ENCODE results near the gene IMMP2L.

The IMMP2L gene

GRCh38 chr7:110922906-110923305 lies 639.4 kb downstream of the IMMP2L start:
- Mint-ChIP-seq H3K4me1 (no peaks in the 10 kb centered on the region), H3K9me3 (no peaks in the 10 kb centered on the region), H3K4me3 (no peak overlapping the region), H3K27ac (no peak overlapping the region), H3K27me3 (ENCODE audit: low read depth, poor library complexity) (no peaks in the 10 kb centered on the region), H3K36me3 (ENCODE audit: low read depth) (no peaks in the 10 kb centered on the region)
- no peak for TF ChIP-seq CTCF (IDR thresholded peaks at IDR 0.05)
- no peak for DNase-seq

- Mint-ChIP-seq H3K4me3 (no peak overlapping the region), H3K27me3 (ENCODE audit: low read depth, poor library complexity) (no peaks in the 10 kb centered on the region), H3K4me1 (no peaks in the 10 kb centered on the region), H3K36me3 (ENCODE audit: low read depth) (no peaks in the 10 kb centered on the region), H3K9me3 (no peaks in the 10 kb centered on the region), H3K27ac (no peak overlapping the region)
- DNase-seq: no peak
- no peak for TF ChIP-seq CTCF (IDR thresholded peaks at IDR 0.05)
These were observed 640.6 kb downstream of the IMMP2L start for GRCh38 chr7:110921595-110922151.

- Mint-ChIP-seq H3K27ac (no peak overlapping the region), H3K9me3 (no peaks in the 10 kb centered on the region), H3K4me3 (no peak overlapping the region), H3K36me3 (ENCODE audit: low read depth) (no peaks in the 10 kb centered on the region), H3K4me1 (no peaks in the 10 kb centered on the region), H3K27me3 (ENCODE audit: low read depth, poor library complexity) (no peaks in the 10 kb centered on the region)
- no peak for TF ChIP-seq CTCF (IDR thresholded peaks at IDR 0.05)
- DNase-seq: no peak
These were observed 643.2 kb downstream of the IMMP2L start for GRCh38 chr7:110918949-110919548.

GRCh38 chr7:110914263-110914662 lies 648.0 kb downstream of the IMMP2L start:
- TF ChIP-seq CTCF (IDR thresholded peaks at IDR 0.05): no peak
- no peaks in the 10 kb centered on the region for H3K36me3 Mint-ChIP-seq (ENCODE audit: low read depth)
- no peaks in the 10 kb centered on the region for H3K4me1 Mint-ChIP-seq
- no peak overlapping the region for H3K4me3 Mint-ChIP-seq
- no peak overlapping the region for H3K27ac Mint-ChIP-seq
- H3K9me3 Mint-ChIP-seq: no peaks in the 10 kb centered on the region
- DNase-seq: no peak
- H3K27me3 Mint-ChIP-seq (ENCODE audit: low read depth, poor library complexity): no peaks in the 10 kb centered on the region

GRCh38 chr7:110911632-110912031 lies 650.7 kb downstream of the IMMP2L start:
- Mint-ChIP-seq H3K36me3 (ENCODE audit: low read depth) (no peaks in the 10 kb centered on the region), H3K27me3 (ENCODE audit: low read depth, poor library complexity) (no peaks in the 10 kb centered on the region), H3K27ac (no peak overlapping the region), H3K4me1 (no peaks in the 10 kb centered on the region), H3K4me3 (no peak overlapping the region), H3K9me3 (no peaks in the 10 kb centered on the region)
- TF ChIP-seq CTCF (IDR thresholded peaks at IDR 0.05): no peak
- DNase-seq: no peak

GRCh38 chr7:110909117-110909516 lies 653.2 kb downstream of the IMMP2L start:
- Mint-ChIP-seq H3K27ac (no peak overlapping the region), H3K36me3 (ENCODE audit: low read depth) (no peaks in the 10 kb centered on the region), H3K4me1 (no peaks in the 10 kb centered on the region), H3K27me3 (ENCODE audit: low read depth, poor library complexity) (no peaks in the 10 kb centered on the region), H3K9me3 (no peaks in the 10 kb centered on the region), H3K4me3 (no peak overlapping the region)
- no peak for TF ChIP-seq CTCF (IDR thresholded peaks at IDR 0.05)
- no peak for DNase-seq

Measured in nephron progenitor cell (in vitro differentiated cells).